GM12878 (cell line): Measurements from ENCODE around the gene WDR26. TPM values are rescaled to one million over a fixed set of nuclear protein-coding genes. Genes with fewer than 3 reads are reported as not detected.

ENCODE experiments used
- ATAC-seq: fragments of 200-7000 bp; cut with Tn5 transposase; 3 replicates; pipeline ENCODE4 v1.9.1; 2020; ENCODE audit warnings: mild to moderate bottlenecking, moderate library complexity
- BruUV-seq: library from RNA; stranded (reverse); fragments of 400-500 nt; replicated peaks from 2 replicates; lab custom pipeline; 2021; lab: Mats Ljungman, UMichigan
- CTCF ChIA-PET: fragments of 300-600 bp; sonication (Branson Sonifier 250); formaldehyde crosslinking; extraction: SDS; loops from one replicate; lab custom pipeline; 2021; ENCODE audit warnings: inconsistent platforms; lab: Yijun Ruan, JAX
- POLR2A ChIA-PET: fragments of 350-600 bp; formaldehyde crosslinking; extraction: SDS; loops from one replicate; lab custom pipeline; 2021; ENCODE audit warnings: inconsistent platforms; lab: Charles Lee
- RAD21 ChIA-PET: fragments of 300-600 bp; sonication (Branson Sonifier 250); formaldehyde crosslinking; loops from one replicate; lab custom pipeline; 2023; ENCODE audit warnings: antibody characterized with exemption; ENCODE audit not compliant: unreplicated experiment; lab: Charles Lee
- SMC1A ChIA-PET: fragments of 300-600 bp; sonication (Branson Sonifier 250); formaldehyde crosslinking; loops from one replicate; lab custom pipeline; 2023; ENCODE audit not compliant: unreplicated experiment, uncharacterized antibody; lab: Charles Lee
- DNase-seq: peaks from one replicate; pipeline ENCODE4 v3.0.0-alpha.2; 2011; ENCODE audit warnings: low read depth, low spot score
- FAIRE-seq: peaks from 3 replicates; lab custom pipeline; 2011; peaks lifted over from hg19 to GRCh38; lab: Jason Lieb, UNC
- H2AFZ ChIP-seq: 2 replicates; pipeline ENCODE4 v1.6.0; 2011; ENCODE audit warnings: low read depth, low read length, control low read depth; ENCODE audit not compliant: control insufficient read depth
- H3K27ac ChIP-seq: 2 replicates; pipeline ENCODE4 v1.5.1; 2011; ENCODE audit warnings: control low read depth; ENCODE audit not compliant: control insufficient read depth, insufficient read depth
- H3K27me3 ChIP-seq, 2 experiments: replicated peaks in 1 of 2; 2 replicates each; pipeline versions ENCODE4 v1.6.0 to v1.6.1; 2011; ENCODE audit warnings: low read length in 1 of 2; ENCODE audit not compliant: control insufficient read depth in 2 of 2, insufficient read depth in 2 of 2
- H3K36me3 ChIP-seq, 2 experiments: 2 replicates each; pipeline ENCODE4 v1.5.1; 2011; ENCODE audit warnings: low read length in 1 of 2; ENCODE audit not compliant: control insufficient read depth in 2 of 2, insufficient read depth in 2 of 2
- H3K4me1 ChIP-seq: 2 replicates; pipeline ENCODE4 v1.6.1; 2011; ENCODE audit warnings: mild to moderate bottlenecking, low read length, moderate library complexity, mixed read lengths; ENCODE audit not compliant: control insufficient read depth, insufficient read depth
- H3K4me2 ChIP-seq: 2 replicates; pipeline ENCODE4 v1.6.0; 2011; ENCODE audit warnings: control low read depth; ENCODE audit not compliant: control insufficient read depth, insufficient read depth
- H3K4me3 ChIP-seq: fragments of 200-600 bp; sonication (generic); 2 replicates; pipeline ENCODE4 v1.5.1; 2016
- H3K79me2 ChIP-seq: 2 replicates; pipeline ENCODE4 v1.6.0; 2011; ENCODE audit warnings: low read length; ENCODE audit not compliant: control insufficient read depth, insufficient read depth
- H3K9ac ChIP-seq: 2 replicates; pipeline ENCODE4 v1.8.0; 2011; ENCODE audit warnings: low read length, control low read depth, mixed read lengths; ENCODE audit not compliant: control insufficient read depth, insufficient read depth
- H3K9me3 ChIP-seq: replicated peaks from 3 replicates; pipeline ENCODE4 v1.5.1; 2011; ENCODE audit warnings: mild to moderate bottlenecking, low read length; ENCODE audit not compliant: control insufficient read depth, insufficient read depth
- H4K20me1 ChIP-seq: 2 replicates; pipeline ENCODE4 v1.6.0; 2011; ENCODE audit not compliant: control insufficient read depth, insufficient read depth
- ASH2L ChIP-seq: fragments of 300-600, 200-600 bp; sonication (generic); IDR thresholded peaks from 2 replicates; pipeline ENCODE4 v1.6.1; 2017; ENCODE audit warnings: low read depth, mild to moderate bottlenecking, borderline replicate concordance
- NBN ChIP-seq: fragments of 450-650 bp; IDR thresholded peaks from 2 replicates; pipeline ENCODE4 v1.6.1; 2016
- NFYB ChIP-seq: IDR thresholded peaks from 2 replicates; pipeline ENCODE4 v1.6.1; 2011; ENCODE audit warnings: low read depth, mild to moderate bottlenecking, low read length, improper control_type of control experiment, moderate library complexity; ENCODE audit not compliant: insufficient read depth
- ZNF217 ChIP-seq: fragments of 450-650 bp; IDR thresholded peaks from 2 replicates; pipeline ENCODE4 v1.6.1; 2017; ENCODE audit warnings: antibody characterized with exemption, mild to moderate bottlenecking
- WGBS: methylation state at CpG from one replicate; pipeline ENCODE4 v1.1.6; 2016; ENCODE audit warnings: low lambda C conversion rate; ENCODE audit not compliant: insufficient replicate concordance, insufficient coverage; ENCODE audit errors: missing lambda C conversion rate; 5-methylcytosine and 5-hydroxymethylcytosine counted together
- in situ Hi-C: fragments of 300-500 bp; cut with MboI; formaldehyde crosslinking; loops from 9 replicates; pipeline ENCODE4 v1.14.3; 2018; ENCODE audit warnings: mixed read lengths
- intact Hi-C: fragments of 100-400 bp; cut with micrococcal nuclease; formaldehyde crosslinking; loops from one replicate; pipeline ENCODE4 v1.14.2; 2022; ENCODE audit not compliant: unreplicated experiment
- polyA plus RNA-seq, 11 experiments: library from polyadenylated mRNA; depleted of rRNA in 4 of 11; unstranded in 6 of 11; stranded (reverse) in 5 of 11; fragments of >200 nt; fragmentation: Nextera tagmentation in 4 of 11; fragmentation: Illumina TruSeq in 1 of 11; extraction: Ambion mirVana in 4 of 11; extraction: Trizol in 1 of 11; gene quantifications; 1 replicate in 1 of 11; 2 replicates in 10 of 11; pipeline versions ENCODE4 v1.2.1 to v1.2.3, GENCODE V29; 2011 to 2016; ENCODE audit warnings: inconsistent platforms in 2 of 11, missing spikeins in 2 of 11, low read depth in 1 of 11
- total RNA-seq, 4 experiments: library from RNA; depleted of rRNA in 3 of 4; stranded (reverse); fragments of >200 nt in 3 of 4; fragmentation: Illumina TruSeq in 1 of 4; extraction: Trizol in 1 of 4; gene quantifications; 2 replicates each; pipeline versions ENCODE4 v1.2.1 to v1.2.3, GENCODE V29; 2013 to 2021
- TF ChIP-seq, protein P1 (sequence below): fragments of 450-650 bp; IDR thresholded peaks from 2 replicates; pipeline ENCODE4 v1.6.1; 2017; ENCODE audit warnings: mild to moderate bottlenecking

WDR26 gene
- total and polyA plus RNA-seq, 10 of the 15 experiments (the other 5 are each of a cell fraction or from before 2014, with no cell fraction given): 6.6 to 47.0 (median 24.4) TPM

DNA sequence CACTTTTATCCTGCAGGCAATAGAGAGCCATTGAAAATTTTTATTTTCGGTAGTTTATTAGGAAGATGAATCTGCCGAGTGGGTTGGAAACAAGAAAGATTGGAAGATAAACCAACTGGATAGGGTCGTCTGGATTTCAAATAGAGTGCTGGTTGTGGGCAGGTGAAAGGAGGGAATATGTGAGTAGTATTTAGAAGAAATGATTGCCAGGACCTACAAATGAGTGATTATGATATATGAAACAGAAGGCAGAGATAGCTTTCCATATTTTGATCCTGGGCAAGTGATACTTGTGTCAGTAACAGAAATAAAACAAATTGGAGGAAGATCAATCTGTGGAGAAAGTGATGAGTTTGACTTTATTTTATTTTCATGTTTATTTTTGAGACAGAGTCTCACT is 75.4 kb downstream of the WDR26 start:
- POLR2A ChIA-PET: interaction anchor here (1.4 to 1.9 kb wide), 2 partner anchors 20 to 73 kb away, joined by 3 to 4 read pairs; no protein-coding TSS in a partner anchor
- DNase-seq (no peak), ATAC-seq (no peak), FAIRE-seq (no peak)
- WGBS: 81% methylated on average over 3 of the region's 3 CpGs
- H3K9ac ChIP-seq: no peak overlapping the region
- H3K79me2 ChIP-seq: peaks cover 37% of the 10 kb centered on the region
- in situ Hi-C loops: no loop called here
- no peak overlapping the region for H3K4me3 ChIP-seq
- peaks cover 4% of the 10 kb centered on the region; the same call in 1 of the 2 replicates for H3K4me1 ChIP-seq
- H3K27ac ChIP-seq: no peak overlapping the region
- CTCF ChIA-PET: interaction anchor here (1.0 to 2.1 kb wide), 3 partner anchors 13 to 98 kb away, joined by 3 to 12 read pairs (median 3); no protein-coding TSS in a partner anchor
- SMC1A ChIA-PET: interaction anchor here (0.9 to 1.2 kb wide), 3 partner anchors 9 to 98 kb away, joined by 3 to 7 read pairs (median 4); no protein-coding TSS in a partner anchor
- TF ChIP-seq ZNF217: no peak
- TF ChIP-seq ASH2L: no peak
- TF ChIP-seq, protein P1, sequence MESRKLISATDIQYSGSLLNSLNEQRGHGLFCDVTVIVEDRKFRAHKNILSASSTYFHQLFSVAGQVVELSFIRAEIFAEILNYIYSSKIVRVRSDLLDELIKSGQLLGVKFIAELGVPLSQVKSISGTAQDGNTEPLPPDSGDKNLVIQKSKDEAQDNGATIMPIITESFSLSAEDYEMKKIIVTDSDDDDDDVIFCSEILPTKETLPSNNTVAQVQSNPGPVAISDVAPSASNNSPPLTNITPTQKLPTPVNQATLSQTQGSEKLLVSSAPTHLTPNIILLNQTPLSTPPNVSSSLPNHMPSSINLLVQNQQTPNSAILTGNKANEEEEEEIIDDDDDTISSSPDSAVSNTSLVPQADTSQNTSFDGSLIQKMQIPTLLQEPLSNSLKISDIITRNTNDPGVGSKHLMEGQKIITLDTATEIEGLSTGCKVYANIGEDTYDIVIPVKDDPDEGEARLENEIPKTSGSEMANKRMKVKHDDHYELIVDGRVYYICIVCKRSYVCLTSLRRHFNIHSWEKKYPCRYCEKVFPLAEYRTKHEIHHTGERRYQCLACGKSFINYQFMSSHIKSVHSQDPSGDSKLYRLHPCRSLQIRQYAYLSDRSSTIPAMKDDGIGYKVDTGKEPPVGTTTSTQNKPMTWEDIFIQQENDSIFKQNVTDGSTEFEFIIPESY: no peak
- TF ChIP-seq NFYB: no peak
- no peak for TF ChIP-seq NBN
- H3K9me3 ChIP-seq: no peaks in the 10 kb centered on the region; the same call in 2 of the 3 replicates
- BruUV-seq: no TSS peak
- no peaks in the 10 kb centered on the region for H3K27me3 ChIP-seq
- H3K36me3 ChIP-seq: 0 out of 4 replicates have a peak, but pooled peaks cover 0 to 3% of the 10 kb centered on the region in 2 experiments
- intact Hi-C loops: no loop called here
- no peaks in the 10 kb centered on the region for H4K20me1 ChIP-seq
- H3K4me2 ChIP-seq: no peak overlapping the region
- RAD21 ChIA-PET: interaction anchor here (0.6 to 4.1 kb wide), 3 partner anchors 8 to 25 kb away, joined by 3 to 14 read pairs (median 4); no protein-coding TSS in a partner anchor
- H2AFZ ChIP-seq: no peak overlapping the region
